Pancreas (tissue), 10 donors: ENCODE results near the gene AMPD3. TPM values are rescaled to one million over a fixed set of nuclear protein-coding genes. Genes with fewer than 3 reads are reported as not detected.

Source experiments
- ATAC-seq, 4 donors: fragments of 200-7000 bp; cut with Tn5 transposase; one replicate each; pipeline versions ENCODE4 v1.8.0 to v1.9.1; 2020; ENCODE audit warnings: mild to moderate bottlenecking in 4 of 4, moderate library complexity in 4 of 4
- DNase-seq, 6 donors: peaks; one replicate each; pipeline ENCODE4 v3.0.0-alpha.2; 2020
- FAIRE-seq: peaks from 2 replicates; lab custom pipeline; 2012; peaks lifted over from hg19 to GRCh38; lab: Jason Lieb, UNC
- H3K27ac ChIP-seq, 4 donors: fragments of 200-600 bp; sonication (generic); 1 replicate in 3 of 4; 2 replicates in 1 of 4; pipeline versions ENCODE4 v1.5.0 to v1.8.0; 2020
- H3K27me3 ChIP-seq, 4 donors: fragments of 200-600 bp; one replicate each; pipeline ENCODE4 v1.8.0; 2021
- H3K36me3 ChIP-seq, 3 donors: fragments of 200-600 bp; sonication (generic) in 1 of 3; one replicate each; pipeline versions ENCODE4 v1.5.0 to v1.8.0; 2020 to 2021
- H3K4me1 ChIP-seq, 3 donors: fragments of 200-600 bp; one replicate each; pipeline ENCODE4 v1.8.0; 2021
- H3K4me3 ChIP-seq, 4 donors: fragments of 200-600 bp; sonication (generic) in 2 of 4; one replicate each; pipeline versions ENCODE4 v1.5.0 to v1.8.0; 2020 to 2021
- H3K9me3 ChIP-seq, 4 donors: fragments of 200-600 bp; one replicate each; pipeline ENCODE4 v1.8.0; 2021
- WGBS, 2 donors: extraction: QIAGEN DNeasy Blood & Tissue Kit; methylation state at CpG; one replicate each; pipeline ENCODE4 v1.1.7; 2013; 5-methylcytosine and 5-hydroxymethylcytosine counted together
- intact Hi-C, 3 donors: fragments of 100-400 bp; cut with DNase I; formaldehyde crosslinking; loops; one replicate each; pipeline versions ENCODE4 v1.11.1 to v1.14.2; 2022
- polyA plus RNA-seq, 2 donors: library from polyadenylated mRNA; stranded (reverse); fragments of 200-250 nt; gene quantifications; one replicate each; pipeline ENCODE4 v1.2.3, GENCODE V29; 2013
- total RNA-seq, 6 donors: library from RNA; stranded (reverse); fragmentation: NEBNext Ultra II Directional in 4 of 6; extraction: Animal tissue kit (Norgen Biotek cat#: 25700) in 4 of 6; gene quantifications; one replicate each; pipeline versions ENCODE4 v1.2.1 to v1.2.4, GENCODE V29; 2021 to 2023
- TF ChIP-seq, protein P1 (sequence below), 4 donors: fragments of 200-600 bp; sonication (generic) in 3 of 4; IDR thresholded peaks; one replicate each; pipeline versions ENCODE4 v1.5.0 to v1.8.0; 2021; ENCODE audit warnings: antibody characterized with exemption in 4 of 4
- donor health status: healthy with polysubstance abuse.
- donor health status: DM: no; HTN: no; CAD: no; lungs with moderate emphysema.
- donor health status: DM: no; HTN: no; CAD: no.
- donor health status: control.
- donor health status: control.
- donor health status: Bipolar disorder and iron deficiency.
- donor health status: DM: yes; HTN: yes; CAD: no.
- donor health status: DM: no; HTN: no; CAD: no.
- donor health status: DM: no; HTN: no; CAD: no.
- donor health status: DM: yes; HTN: yes; CAD: no.

Gene AMPD3
- total and polyA plus RNA-seq, 8 donors: 2.7 to 10.0 (median 3.7) TPM

- H3K9me3 ChIP-seq: no peaks in the 10 kb centered on the region
- no peak overlapping the region for H3K27ac ChIP-seq
- WGBS, 2 donors: 83 to 90% methylated on average over 14 of the region's 14 CpGs
- intact Hi-C loops: no loop called here
- DNase-seq (no peak), ATAC-seq (no peak), FAIRE-seq (no peak)
- no peak overlapping the region for H3K4me3 ChIP-seq
- TF ChIP-seq, protein P1, sequence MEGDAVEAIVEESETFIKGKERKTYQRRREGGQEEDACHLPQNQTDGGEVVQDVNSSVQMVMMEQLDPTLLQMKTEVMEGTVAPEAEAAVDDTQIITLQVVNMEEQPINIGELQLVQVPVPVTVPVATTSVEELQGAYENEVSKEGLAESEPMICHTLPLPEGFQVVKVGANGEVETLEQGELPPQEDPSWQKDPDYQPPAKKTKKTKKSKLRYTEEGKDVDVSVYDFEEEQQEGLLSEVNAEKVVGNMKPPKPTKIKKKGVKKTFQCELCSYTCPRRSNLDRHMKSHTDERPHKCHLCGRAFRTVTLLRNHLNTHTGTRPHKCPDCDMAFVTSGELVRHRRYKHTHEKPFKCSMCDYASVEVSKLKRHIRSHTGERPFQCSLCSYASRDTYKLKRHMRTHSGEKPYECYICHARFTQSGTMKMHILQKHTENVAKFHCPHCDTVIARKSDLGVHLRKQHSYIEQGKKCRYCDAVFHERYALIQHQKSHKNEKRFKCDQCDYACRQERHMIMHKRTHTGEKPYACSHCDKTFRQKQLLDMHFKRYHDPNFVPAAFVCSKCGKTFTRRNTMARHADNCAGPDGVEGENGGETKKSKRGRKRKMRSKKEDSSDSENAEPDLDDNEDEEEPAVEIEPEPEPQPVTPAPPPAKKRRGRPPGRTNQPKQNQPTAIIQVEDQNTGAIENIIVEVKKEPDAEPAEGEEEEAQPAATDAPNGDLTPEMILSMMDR (IDR thresholded peaks at IDR 0.05): no peak
- peaks cover 0 to 4% (median 0%) of the 10 kb centered on the region in 3 donors for H3K36me3 ChIP-seq
- H3K27me3 ChIP-seq: no peaks in the 10 kb centered on the region
- no peaks in the 10 kb centered on the region for H3K4me1 ChIP-seq
These were observed 39.8 kb downstream of the AMPD3 start for GRCh38 chr11:10494636-10495463.

DNA sequence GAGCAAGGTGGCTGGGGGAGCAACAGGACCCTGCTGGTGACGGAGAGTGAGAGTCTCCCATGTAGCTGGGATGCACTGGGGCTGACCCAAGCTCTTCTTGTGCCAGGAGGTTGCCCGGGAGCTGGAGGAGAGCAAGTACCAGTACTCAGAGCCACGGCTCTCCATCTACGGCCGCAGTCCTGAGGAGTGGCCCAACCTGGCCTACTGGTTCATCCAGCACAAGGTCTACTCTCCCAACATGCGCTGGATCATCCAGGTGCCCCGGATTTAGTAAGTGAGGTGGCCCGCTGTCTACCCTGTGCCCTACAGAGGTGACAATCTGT, 40.4 kb downstream of the AMPD3 start:
- Histone ChIP-seq H3K27ac (no peak overlapping the region), H3K4me3 (no peak overlapping the region), H3K27me3 (no peaks in the 10 kb centered on the region), H3K4me1 (no peaks in the 10 kb centered on the region), H3K36me3 (peaks cover 0 to 4% (median 0%) of the 10 kb centered on the region in 3 donors), H3K9me3 (no peaks in the 10 kb centered on the region)
- no peak for ATAC-seq
- WGBS, 2 donors: 90 to 91% methylated on average over 8 of the region's 8 CpGs
- intact Hi-C loops: no loop called here
- TF ChIP-seq, protein P1 (IDR thresholded peaks at IDR 0.05): no peak
- FAIRE-seq: no peak
- DNase-seq: no peak

GRCh38 chr11:10496296-10496936, 41.4 kb downstream of the AMPD3 start:
- no peaks in the 10 kb centered on the region for H3K27me3 ChIP-seq
- WGBS, 2 donors: 92 to 95% methylated on average over 4 of the region's 4 CpGs
- ATAC-seq (no peak), FAIRE-seq (no peak), DNase-seq (no peak)
- no peak overlapping the region for H3K4me3 ChIP-seq
- H3K9me3 ChIP-seq: no peaks in the 10 kb centered on the region
- H3K27ac ChIP-seq: no peak overlapping the region
- intact Hi-C loops: no loop called here
- TF ChIP-seq, protein P1 (IDR thresholded peaks at IDR 0.05): no peak
- no peaks in the 10 kb centered on the region for H3K4me1 ChIP-seq
- peaks cover 0 to 4% (median 0%) of the 10 kb centered on the region in 3 donors for H3K36me3 ChIP-seq

DNA sequence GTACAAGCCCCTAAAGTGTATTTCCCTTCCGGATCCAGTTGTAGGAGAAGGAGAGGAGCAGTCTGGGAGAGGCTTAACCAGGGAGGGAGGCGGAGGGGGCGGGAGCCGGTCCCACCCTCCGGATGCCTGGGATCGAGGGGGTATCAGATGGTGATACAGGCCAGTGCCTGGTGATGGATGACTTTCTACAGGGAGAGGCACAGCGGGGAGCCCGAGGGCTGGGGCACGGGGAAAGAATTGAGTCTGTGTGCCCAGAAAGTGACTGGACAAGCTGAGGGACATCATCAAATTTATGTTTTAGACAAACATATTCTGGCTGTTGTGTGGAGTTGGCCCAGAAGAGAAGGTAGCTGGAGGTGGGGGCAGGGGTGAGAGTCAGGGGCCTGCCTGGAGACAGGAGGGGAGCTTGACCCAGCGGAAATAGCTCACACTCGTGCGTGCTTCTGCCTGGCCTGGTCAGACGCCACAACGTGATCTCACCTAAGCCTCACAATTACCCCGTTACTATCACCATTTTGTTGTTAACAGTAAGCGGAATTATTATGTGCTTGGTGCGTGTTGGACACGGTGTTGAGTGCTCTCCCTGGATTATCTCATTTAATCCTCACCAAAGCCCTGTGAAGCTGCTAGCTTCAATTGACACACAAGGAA, 42.4 kb downstream of the AMPD3 start:
- TF ChIP-seq, protein P1 (IDR thresholded peaks at IDR 0.05): no peak
- Histone ChIP-seq H3K4me3 (no peak overlapping the region), H3K36me3 (peaks cover 0 to 4% (median 0%) of the 10 kb centered on the region in 3 donors), H3K27ac (no peak overlapping the region), H3K4me1 (no peaks in the 10 kb centered on the region), H3K9me3 (no peaks in the 10 kb centered on the region), H3K27me3 (no peaks in the 10 kb centered on the region)
- FAIRE-seq: no peak
- DNase-seq: no peak
- intact Hi-C loops: no loop called here
- ATAC-seq: no peak
- 90 to 93% methylated on average over 18 of the region's 18 CpGs for WGBS, 2 donors
